Measurements from ENCODE around the gene CELF2. TPM values are rescaled to one million over a fixed set of nuclear protein-coding genes. Genes with fewer than 3 reads are reported as not detected.

CELF2 gene
- total RNA-seq, 3 donors from 2014 or later (not counting 1 experiment from before 2014, with no cell fraction given) = 282 to 298 (median 295) TPM

DNA sequence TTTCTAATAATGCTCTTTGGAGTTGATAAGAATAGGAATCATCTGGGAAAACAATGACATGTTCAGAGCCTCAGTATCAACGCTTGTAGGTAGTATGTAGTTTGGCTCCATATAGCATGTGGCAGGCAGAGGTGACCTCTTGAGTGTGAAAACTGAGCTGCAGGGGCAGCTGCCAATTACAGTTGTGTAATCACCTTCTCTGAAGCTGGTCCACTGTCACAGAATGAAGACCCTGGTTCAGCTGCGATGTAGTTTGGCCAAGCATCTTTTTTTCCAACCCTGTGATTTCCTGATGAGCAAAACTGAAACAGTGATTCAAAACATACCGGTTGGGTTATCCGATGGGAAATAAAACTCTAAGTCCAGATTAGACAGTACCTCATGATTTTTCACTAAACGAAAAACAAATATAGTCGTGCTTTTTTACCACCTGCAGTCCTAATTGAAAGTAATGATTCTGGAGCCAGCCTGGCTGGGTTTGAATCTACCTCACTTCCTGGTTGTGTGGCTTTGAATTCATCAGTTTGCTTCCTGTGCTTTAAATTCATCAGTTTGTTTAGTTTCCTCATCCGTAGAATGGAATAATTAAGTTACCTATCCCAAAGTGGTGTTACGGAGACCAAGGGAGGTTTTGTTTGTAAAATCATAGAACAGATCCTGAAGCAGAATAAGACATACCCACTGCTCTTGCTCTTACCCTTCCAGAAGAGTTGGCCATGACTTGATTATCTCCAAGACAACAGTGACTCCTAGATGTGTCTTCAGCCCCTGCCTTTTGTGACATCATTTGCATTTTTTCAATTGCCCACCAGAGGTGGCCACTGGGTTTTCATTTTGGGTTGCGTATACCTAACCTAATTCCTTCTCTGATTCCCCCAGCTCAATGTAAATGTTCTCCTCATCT, 87.4 kb downstream of the CELF2 start:
- intact Hi-C loops (cut with micrococcal nuclease) = no loop called here
- ATAC-seq = peak in 2 of 3 donors; percentile 29 to 36
- no peaks in the 10 kb centered on the region for H3K9me3 Mint-ChIP-seq
- H3K9me3 ChIP-seq (ENCODE audit: control insufficient read depth, insufficient read depth, low read length) = no peaks in the 10 kb centered on the region
- peak in 1 of 2 donors; percentile 27 for DNase-seq
- H3K36me3 Mint-ChIP-seq = no peaks in the 10 kb centered on the region
- peaks cover 0 to 16% of the 10 kb centered on the region in 2 donors for H3K27me3 Mint-ChIP-seq (ENCODE audit: low read depth in 2 of 2)
- TF ChIP-seq, protein P1, sequence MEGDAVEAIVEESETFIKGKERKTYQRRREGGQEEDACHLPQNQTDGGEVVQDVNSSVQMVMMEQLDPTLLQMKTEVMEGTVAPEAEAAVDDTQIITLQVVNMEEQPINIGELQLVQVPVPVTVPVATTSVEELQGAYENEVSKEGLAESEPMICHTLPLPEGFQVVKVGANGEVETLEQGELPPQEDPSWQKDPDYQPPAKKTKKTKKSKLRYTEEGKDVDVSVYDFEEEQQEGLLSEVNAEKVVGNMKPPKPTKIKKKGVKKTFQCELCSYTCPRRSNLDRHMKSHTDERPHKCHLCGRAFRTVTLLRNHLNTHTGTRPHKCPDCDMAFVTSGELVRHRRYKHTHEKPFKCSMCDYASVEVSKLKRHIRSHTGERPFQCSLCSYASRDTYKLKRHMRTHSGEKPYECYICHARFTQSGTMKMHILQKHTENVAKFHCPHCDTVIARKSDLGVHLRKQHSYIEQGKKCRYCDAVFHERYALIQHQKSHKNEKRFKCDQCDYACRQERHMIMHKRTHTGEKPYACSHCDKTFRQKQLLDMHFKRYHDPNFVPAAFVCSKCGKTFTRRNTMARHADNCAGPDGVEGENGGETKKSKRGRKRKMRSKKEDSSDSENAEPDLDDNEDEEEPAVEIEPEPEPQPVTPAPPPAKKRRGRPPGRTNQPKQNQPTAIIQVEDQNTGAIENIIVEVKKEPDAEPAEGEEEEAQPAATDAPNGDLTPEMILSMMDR (IDR thresholded peaks at IDR 0.05) = no peak
- H3K27ac Mint-ChIP-seq = no peak overlapping the region
- H3K27me3 ChIP-seq (ENCODE audit: control insufficient read depth, insufficient read depth, low read length) = no peaks in the 10 kb centered on the region
- no peaks in the 10 kb centered on the region for H3K36me3 ChIP-seq (ENCODE audit: control insufficient read depth, insufficient read depth, low read length)
- H3K4me3 ChIP-seq (ENCODE audit: low read length) = no peak overlapping the region
- WGBS (ENCODE audit: insufficient coverage) = 73% methylated on average over 9 of the region's 9 CpGs
- no peak overlapping the region for H3K4me3 Mint-ChIP-seq
- no peak overlapping the region for H3K27ac ChIP-seq (ENCODE audit: low read length)
- H3K4me1 Mint-ChIP-seq = peaks cover 9 to 11% of the 10 kb centered on the region in 2 donors
- no peaks in the 10 kb centered on the region for H3K4me1 ChIP-seq (ENCODE audit: control insufficient read depth, insufficient read depth, low read length)

DNA sequence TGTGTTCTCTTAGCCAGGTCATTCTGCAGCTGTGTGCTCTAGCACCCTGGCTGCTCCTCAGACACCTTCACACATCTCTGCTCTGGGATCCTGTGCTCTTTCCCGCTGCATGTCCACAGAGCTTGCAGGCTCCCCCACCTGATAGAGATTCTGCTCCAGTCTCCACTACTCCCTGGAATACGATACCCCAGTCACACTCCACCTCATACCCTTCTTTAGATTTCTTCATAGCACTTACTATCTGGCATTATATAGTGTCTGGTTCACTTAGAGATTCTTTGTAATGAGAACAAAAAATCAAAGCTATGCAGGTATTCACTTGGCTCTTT, 88.0 kb downstream of the CELF2 start:
- Mint-ChIP-seq H3K4me3 (no peak overlapping the region), H3K36me3 (no peaks in the 10 kb centered on the region), H3K27ac (no peak overlapping the region), H3K4me1 (peaks cover 9 to 11% of the 10 kb centered on the region in 2 donors), H3K9me3 (no peaks in the 10 kb centered on the region), H3K27me3 (ENCODE audit: low read depth in 2 of 2) (peaks cover 0 to 16% of the 10 kb centered on the region in 2 donors)
- H3K27me3 ChIP-seq (ENCODE audit: control insufficient read depth, insufficient read depth, low read length) = no peaks in the 10 kb centered on the region
- H3K9me3 ChIP-seq (ENCODE audit: control insufficient read depth, insufficient read depth, low read length) = no peaks in the 10 kb centered on the region
- TF ChIP-seq, protein P1 (IDR thresholded peaks at IDR 0.05) = no peak
- intact Hi-C loops (cut with micrococcal nuclease) = no loop called here
- ATAC-seq = no peak
- H3K4me3 ChIP-seq (ENCODE audit: low read length) = no peak overlapping the region
- 98% methylated on average over 2 of the region's 2 CpGs for WGBS (ENCODE audit: insufficient coverage)
- H3K4me1 ChIP-seq (ENCODE audit: control insufficient read depth, insufficient read depth, low read length) = no peaks in the 10 kb centered on the region
- no peak overlapping the region for H3K27ac ChIP-seq (ENCODE audit: low read length)
- H3K36me3 ChIP-seq (ENCODE audit: control insufficient read depth, insufficient read depth, low read length) = no peaks in the 10 kb centered on the region
- no peak for DNase-seq

DNA sequence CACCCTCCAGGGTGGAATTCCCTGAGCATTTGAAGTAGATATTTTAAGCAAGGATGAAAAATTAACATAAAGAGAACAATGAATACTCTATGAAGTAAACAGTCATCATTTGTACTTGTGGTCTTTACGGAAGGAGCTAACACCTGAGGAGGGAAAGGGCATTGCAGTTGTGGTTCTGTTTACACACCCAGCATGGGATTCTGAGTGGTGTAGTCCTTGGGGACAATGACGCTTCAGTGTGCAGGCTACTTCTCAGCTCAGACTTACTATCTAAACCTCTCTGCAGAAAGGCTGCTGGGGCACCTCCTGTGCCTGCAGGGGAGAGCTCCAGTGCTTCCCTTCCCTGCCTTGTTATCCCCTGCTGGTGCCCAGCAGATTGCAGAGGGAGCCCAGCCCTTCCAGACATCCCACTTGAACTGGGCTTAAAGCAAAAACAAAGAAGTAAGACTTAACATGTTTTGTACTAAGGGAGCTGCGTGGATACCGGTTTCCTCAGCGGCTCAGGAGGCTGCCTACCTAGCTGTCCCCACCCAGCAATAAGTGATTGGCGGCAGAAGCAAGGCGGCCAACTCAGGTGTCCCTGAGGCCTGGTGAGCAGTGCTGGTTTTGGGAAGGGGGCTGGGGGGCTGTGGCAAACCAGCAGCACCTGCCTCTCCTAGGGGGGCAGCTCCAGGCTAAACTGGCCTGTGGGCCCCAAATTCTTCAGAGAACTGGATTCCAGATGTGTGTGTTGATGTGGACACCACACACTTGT, 89.1 kb downstream of the CELF2 start:
- WGBS (ENCODE audit: insufficient coverage) = 86% methylated on average over 7 of the region's 7 CpGs
- Mint-ChIP-seq H3K4me3 (no peak overlapping the region), H3K36me3 (no peaks in the 10 kb centered on the region), H3K4me1 (peaks cover 9 to 11% of the 10 kb centered on the region in 2 donors), H3K9me3 (no peaks in the 10 kb centered on the region), H3K27me3 (ENCODE audit: low read depth in 2 of 2) (peaks cover 0 to 10% of the 10 kb centered on the region in 2 donors), H3K27ac (no peak overlapping the region)
- H3K9me3 ChIP-seq (ENCODE audit: control insufficient read depth, insufficient read depth, low read length) = no peaks in the 10 kb centered on the region
- H3K27me3 ChIP-seq (ENCODE audit: control insufficient read depth, insufficient read depth, low read length) = no peaks in the 10 kb centered on the region
- H3K4me1 ChIP-seq (ENCODE audit: control insufficient read depth, insufficient read depth, low read length) = no peaks in the 10 kb centered on the region
- no peak overlapping the region for H3K4me3 ChIP-seq (ENCODE audit: low read length)
- no peaks in the 10 kb centered on the region for H3K36me3 ChIP-seq (ENCODE audit: control insufficient read depth, insufficient read depth, low read length)
- intact Hi-C loops (cut with micrococcal nuclease) = no loop called here
- DNase-seq = no peak
- TF ChIP-seq, protein P1 (IDR thresholded peaks at IDR 0.05) = no peak
- no peak overlapping the region for H3K27ac ChIP-seq (ENCODE audit: low read length)
- no peak for ATAC-seq
